Astrocyte (in vitro differentiated cells and primary cell): ENCODE results near the gene CACNG7.

Experiments
- CTCF ChIP-seq: IDR thresholded peaks from 2 replicates; pipeline ENCODE4 v1.5.1; 2011; ENCODE audit warnings: low read depth, mild to moderate bottlenecking, inconsistent platforms, low read length, moderate library complexity; ENCODE audit not compliant: insufficient read depth
- EZH2 ChIP-seq: IDR thresholded peaks from 2 replicates; pipeline ENCODE4 v1.6.1; 2012; ENCODE audit warnings: mild to moderate bottlenecking, low read length, inconsistent platforms; ENCODE audit not compliant: insufficient read depth

- TF ChIP-seq CTCF (no peak), EZH2 (no peak)
Measured at GRCh38 chr19:53907690-53908089, 1.4 kb upstream of the CACNG7 start.
